H1 (cell line): ENCODE measurements around the gene TMEM250. TPM values are rescaled to one million over a fixed set of nuclear protein-coding genes. Genes with fewer than 3 reads are reported as not detected.

Source experiments
- CTCF ChIA-PET: fragments of 300-600 bp; sonication (Branson Sonifier 250); formaldehyde crosslinking; loops from one replicate; lab custom pipeline; 2021; ENCODE audit not compliant: partially characterized antibody; lab: Charles Lee
- POLR2A ChIA-PET: fragments of 300-600 bp; sonication (Branson Sonifier 250); formaldehyde crosslinking; loops from one replicate; lab custom pipeline; 2021; ENCODE audit warnings: inconsistent platforms; ENCODE audit not compliant: partially characterized antibody; lab: Charles Lee
- DNase-seq, 2 experiments: peaks; one replicate each; pipeline versions ENCODE4 v3.0.0 to v3.0.0-alpha.2; 2010 to 2022; ENCODE audit warnings: low spot score in 2 of 2, low read depth in 1 of 2, mixed read lengths in 1 of 2
- FAIRE-seq: peaks from 2 replicates; lab custom pipeline; 2011; peaks lifted over from hg19 to GRCh38; lab: Jason Lieb, UNC
- H2AFZ ChIP-seq: 2 replicates; pipeline ENCODE4 v1.8.1; 2012; ENCODE audit warnings: low read length, inconsistent platforms
- H2AK5ac ChIP-seq: 2 replicates; pipeline ENCODE4 v1.6.1; 2013; ENCODE audit warnings: low read depth, low read length
- H2BK120ac ChIP-seq: replicated peaks from 2 replicates; pipeline ENCODE3; 2013; ENCODE audit warnings: low read depth, low read length, inconsistent platforms
- H2BK12ac ChIP-seq: 2 replicates; pipeline ENCODE4 v1.6.1; 2013; ENCODE audit warnings: low read depth, low read length
- H2BK15ac ChIP-seq: 2 replicates; pipeline ENCODE4 v1.6.1; 2013; ENCODE audit warnings: low read length
- H2BK20ac ChIP-seq: 2 replicates; pipeline ENCODE4 v1.6.1; 2013; ENCODE audit warnings: low read length
- H2BK5ac ChIP-seq: 2 replicates; pipeline ENCODE4 v1.6.1; 2013; ENCODE audit warnings: low read depth, low read length
- H3K14ac ChIP-seq: 2 replicates; pipeline ENCODE4 v1.6.1; 2013; ENCODE audit warnings: inconsistent platforms; ENCODE audit not compliant: insufficient read length
- H3K18ac ChIP-seq: 2 replicates; pipeline ENCODE4 v1.6.1; 2013; ENCODE audit warnings: low read length; ENCODE audit errors: extremely low read depth
- H3K23ac ChIP-seq: 2 replicates; pipeline ENCODE4 v1.6.1; 2013; ENCODE audit warnings: inconsistent platforms; ENCODE audit not compliant: insufficient read length
- H3K23me2 ChIP-seq: 2 replicates; pipeline ENCODE4 v1.6.1; 2013; ENCODE audit warnings: low read depth, low read length
- H3K27ac ChIP-seq: 2 replicates; pipeline ENCODE4 v1.6.1; 2011; ENCODE audit warnings: low read depth, low read length, inconsistent platforms
- H3K27me3 ChIP-seq, 4 experiments: replicated peaks in 1 of 4; 1 replicate in 1 of 4; 2 replicates in 3 of 4; pipeline versions ENCODE4 v1.6.1 to v1.8.1; 2011 to 2013; ENCODE audit warnings: low read length in 3 of 4, mild to moderate bottlenecking in 3 of 4, inconsistent platforms in 2 of 4, mixed read lengths in 2 of 4, moderate library complexity in 1 of 4; ENCODE audit not compliant: control insufficient read depth in 3 of 4, insufficient read depth in 3 of 4; ENCODE audit errors: extremely low read depth in 1 of 4
- H3K36me3 ChIP-seq, 4 experiments: 2 replicates each; pipeline versions ENCODE4 v1.6.1 to v1.8.1; 2011 to 2013; ENCODE audit warnings: mild to moderate bottlenecking in 4 of 4, low read length in 3 of 4, moderate library complexity in 2 of 4, control low read depth in 1 of 4, inconsistent platforms in 1 of 4; ENCODE audit not compliant: insufficient read depth in 4 of 4, control insufficient read depth in 2 of 4
- H3K4ac ChIP-seq: replicated peaks from 2 replicates; pipeline ENCODE3; 2013; ENCODE audit warnings: low read length, low read depth, mixed read lengths, inconsistent platforms; ENCODE audit not compliant: insufficient read length
- H3K4me1 ChIP-seq, 4 experiments: replicated peaks in 1 of 4; 1 replicate in 1 of 4; 2 replicates in 3 of 4; pipeline versions ENCODE4 v1.6.1 to v1.8.1; 2011 to 2013; ENCODE audit warnings: low read length in 3 of 4, inconsistent platforms in 2 of 4, mixed read lengths in 1 of 4; ENCODE audit not compliant: insufficient read depth in 4 of 4, control insufficient read depth in 3 of 4
- H3K4me2 ChIP-seq, 2 experiments: 2 replicates each; pipeline versions ENCODE4 v1.6.1 to v1.8.1; 2011 to 2013; ENCODE audit warnings: low read depth in 2 of 2, low read length in 2 of 2, control low read depth in 1 of 2, inconsistent platforms in 1 of 2, mild to moderate bottlenecking in 1 of 2; ENCODE audit not compliant: insufficient read depth in 1 of 2
- H3K4me3 ChIP-seq, 4 experiments: fragments of 200-600, 300-600 bp in 1 of 4; sonication (generic), shearing (Covaris generic), sonication (Bioruptor Twin) in 1 of 4; 2 replicates each; pipeline versions ENCODE4 v1.5.1 to v1.8.1; 2011 to 2016; ENCODE audit warnings: low read length in 4 of 4, low read depth in 3 of 4, control low read depth in 2 of 4, inconsistent platforms in 2 of 4, mild to moderate bottlenecking in 2 of 4, mixed read lengths in 1 of 4, moderate library complexity in 1 of 4; ENCODE audit not compliant: insufficient read depth in 2 of 4; ENCODE audit errors: extremely low read depth in 1 of 4
- H3K56ac ChIP-seq: replicated peaks from 2 replicates; pipeline ENCODE3; 2013; ENCODE audit warnings: low read depth, mild to moderate bottlenecking, mixed read lengths, low read length, inconsistent platforms; ENCODE audit not compliant: insufficient read length
- H3K79me1 ChIP-seq: 2 replicates; pipeline ENCODE4 v1.6.1; 2013; ENCODE audit warnings: low read depth, low read length, control low read depth
- H3K79me2 ChIP-seq, 2 experiments: 2 replicates each; pipeline versions ENCODE4 v1.6.1 to v1.8.1; 2012 to 2013; ENCODE audit warnings: low read length in 2 of 2, mild to moderate bottlenecking in 2 of 2, inconsistent platforms in 1 of 2; ENCODE audit not compliant: insufficient read depth in 2 of 2, control insufficient read depth in 1 of 2
- H3K9ac ChIP-seq, 4 experiments: replicated peaks in 1 of 4; 1 replicate in 1 of 4; 2 replicates in 3 of 4; pipeline versions ENCODE4 v1.6.1 to v1.8.1; 2011 to 2013; ENCODE audit warnings: low read depth in 3 of 4, low read length in 3 of 4, control low read depth in 2 of 4, mild to moderate bottlenecking in 2 of 4, moderate library complexity in 2 of 4, inconsistent platforms in 1 of 4; ENCODE audit errors: extremely low read depth in 1 of 4
- H3K9me3 ChIP-seq, 2 experiments: 2 replicates each; pipeline versions ENCODE4 v1.6.1 to v1.8.1; 2012 to 2013; ENCODE audit warnings: mild to moderate bottlenecking in 2 of 2, moderate library complexity in 2 of 2, control low read depth in 1 of 2, inconsistent platforms in 1 of 2, low read depth in 1 of 2, low read length in 1 of 2, mixed read lengths in 1 of 2; ENCODE audit not compliant: insufficient read depth in 2 of 2
- H4K20me1 ChIP-seq, 2 experiments: replicated peaks in 1 of 2; 2 replicates each; pipeline versions ENCODE3 to v1.8.1; 2011 to 2013; ENCODE audit warnings: inconsistent platforms in 2 of 2, low read length in 2 of 2, mild to moderate bottlenecking in 1 of 2; ENCODE audit not compliant: insufficient read depth in 2 of 2, control insufficient read depth in 1 of 2
- H4K5ac ChIP-seq: 2 replicates; pipeline ENCODE4 v1.6.1; 2013; ENCODE audit warnings: low read length, low read depth, mixed read lengths, inconsistent platforms; ENCODE audit not compliant: insufficient read length
- H4K8ac ChIP-seq: 2 replicates; pipeline ENCODE4 v1.8.0; 2013; ENCODE audit warnings: mild to moderate bottlenecking, moderate library complexity, low read length, inconsistent platforms; ENCODE audit not compliant: insufficient read depth; ENCODE audit errors: extremely low read depth
- H4K91ac ChIP-seq: replicated peaks from 2 replicates; pipeline ENCODE3; 2013; ENCODE audit warnings: low read length, mixed read lengths, inconsistent platforms; ENCODE audit not compliant: insufficient read length
- CEBPB ChIP-seq: IDR thresholded peaks from 2 replicates; pipeline ENCODE4 v1.6.1; 2012; ENCODE audit warnings: low read depth, low read length
- CHD1 ChIP-seq: IDR thresholded peaks from 2 replicates; pipeline ENCODE4 v1.6.1; 2012; ENCODE audit warnings: low read depth, low read length, improper control_type of control experiment
- EZH2 ChIP-seq: fragments of 200-600 bp; sonication (generic); IDR thresholded peaks from 2 replicates; pipeline ENCODE4 v1.7.1; 2012; ENCODE audit warnings: low read depth, mild to moderate bottlenecking, moderate library complexity, low read length, inconsistent platforms; ENCODE audit not compliant: severe bottlenecking
- WGBS, 2 experiments: shearing (Covaris generic) in 1 of 2; methylation state at CpG; one replicate each; pipeline versions ENCODE4 v1.1.6 to v1.1.7; 2013 to 2015; ENCODE audit warnings: low lambda C conversion rate in 2 of 2, mixed read lengths in 2 of 2, inconsistent platforms in 1 of 2, low coverage in 1 of 2, missing lambda C conversion rate in 1 of 2; ENCODE audit not compliant: insufficient replicate concordance in 2 of 2, insufficient coverage in 1 of 2, insufficient read length in 1 of 2; ENCODE audit errors: extremely low coverage in 1 of 2, missing lambda C conversion rate in 1 of 2; 5-methylcytosine and 5-hydroxymethylcytosine counted together
- polyA plus RNA-seq, 7 experiments: library from polyadenylated mRNA; depleted of rRNA in 3 of 7; stranded (reverse) in 5 of 7; unstranded in 2 of 7; fragments of >200 nt in 5 of 7; fragments of 200-250 nt in 2 of 7; gene quantifications; 1 replicate in 5 of 7; 2 replicates in 1 of 7; 4 replicates in 1 of 7; pipeline versions ENCODE4 v1.2.1 to v1.2.3, GENCODE V29; 2011 to 2013; ENCODE audit warnings: missing spikeins in 2 of 7, mixed read lengths in 2 of 7
- total RNA-seq: library from RNA; stranded (reverse); fragmentation: NEBNext Ultra II Directional; extraction: Animal tissue kit (Norgen Biotek cat#: 25700); gene quantifications from 2 replicates; pipeline ENCODE4 v1.2.1, GENCODE V29; 2021

TMEM250 gene
- total and polyA plus RNA-seq, 2 of the 8 experiments (the other 6 are each of a cell fraction or from before 2014, with no cell fraction given) = 22.3 to 34.9 TPM

GRCh38 chr9:136083558-136084062 lies 35.1 kb downstream of the TMEM250 start:
- FAIRE-seq = no peak

More at GRCh38 chr9:136083558-136084062, 35.1 kb downstream of the TMEM250 start:
- Histone ChIP-seq H3K4me3 (no peak overlapping the region), H3K27me3 (no peaks in the 10 kb centered on the region), H4K8ac (peak overlapping the region; percentile 5; the same call in 1 of the 2 replicates), H3K18ac (no peak overlapping the region), H3K27ac (no peak overlapping the region), H4K5ac (no peak overlapping the region), H3K14ac (no peak overlapping the region), H3K56ac (no peak overlapping the region), H3K9me3 (no peaks in the 10 kb centered on the region), H2AK5ac (no peak overlapping the region), H4K20me1 (peaks cover 0 to 2% of the 10 kb centered on the region in 2 experiments), H2BK5ac (no peak overlapping the region), H2BK15ac (no peak overlapping the region), H3K23me2 (no peaks in the 10 kb centered on the region), H3K4me2 (no peak overlapping the region), H2BK120ac (no peak overlapping the region), H2BK12ac (no peak overlapping the region), H3K23ac (no peak overlapping the region), H3K4ac (no peak overlapping the region), H3K36me3 (no peaks in the 10 kb centered on the region), H3K79me2 (peaks cover 0 to 6% of the 10 kb centered on the region in 2 experiments; a peak in 2 of 4 replicates), H3K4me1 (peaks cover 0 to 12% (median 6%) of the 10 kb centered on the region in 4 experiments; a peak in 4 of 7 replicates), H2BK20ac (no peak overlapping the region), H2AFZ (no peak overlapping the region), H4K91ac (no peak overlapping the region), H3K9ac (no peak overlapping the region), H3K79me1 (no peaks in the 10 kb centered on the region; the same call in 1 of the 2 replicates)
- ChIA-PET POLR2A (interaction anchor here (2.3 kb wide), 1 partner anchor 11 kb away, joined by 6 read pairs; no protein-coding TSS in a partner anchor), CTCF (interaction anchor here (0.7 to 2.4 kb wide), 5 partner anchors 8 to 286 kb away, joined by 3 to 12 read pairs (median 3); no protein-coding TSS in a partner anchor)
- TF ChIP-seq CEBPB (no peak), CHD1 (no peak), EZH2 (no peak)
- WGBS, 2 experiments = 96% methylated on average over 20 of the region's 24 CpGs; no CpG with 5 or more reads in 1 of the 2 experiments
- DNase-seq = no peak
